Muscle of leg (tissue), 11 donors: ENCODE results near the gene PTPRN2. TPM values are rescaled to one million over a fixed set of nuclear protein-coding genes. Genes with fewer than 3 reads are reported as not detected.
"Not testable (repeated sequence)": the region's sequence is repeated elsewhere in the genome, so short reads cannot be mapped to it uniquely, and the experiment has no call there.

Experiments
- DNase-seq: peaks from one replicate; pipeline ENCODE4 v3.0.0; 2013
- H3K27ac ChIP-seq: one replicate; pipeline ENCODE4 v1.5.1; 2013; ENCODE audit warnings: mild to moderate bottlenecking, low read length, control low read depth
- H3K27me3 ChIP-seq: one replicate; pipeline ENCODE4 v1.6.1; 2013; ENCODE audit warnings: low read length; ENCODE audit not compliant: control insufficient read depth, insufficient read depth
- H3K36me3 ChIP-seq: one replicate; pipeline ENCODE4 v1.6.1; 2013; ENCODE audit warnings: low read length; ENCODE audit not compliant: control insufficient read depth, insufficient read depth
- H3K4me1 ChIP-seq: one replicate; pipeline ENCODE4 v1.6.1; 2013; ENCODE audit warnings: low read length; ENCODE audit not compliant: control insufficient read depth, insufficient read depth
- H3K4me3 ChIP-seq: one replicate; pipeline ENCODE4 v1.5.1; 2013; ENCODE audit warnings: low read length, control low read depth
- H3K9me3 ChIP-seq: replicated peaks from 2 replicates; pipeline ENCODE4 v1.6.1; 2013; ENCODE audit warnings: low read depth, low read length; ENCODE audit not compliant: control insufficient read depth
- WGBS: methylation state at CpG from one replicate; pipeline ENCODE4 v1.1.5; 2013; ENCODE audit warnings: missing lambda C conversion rate; ENCODE audit not compliant: insufficient coverage; 5-methylcytosine and 5-hydroxymethylcytosine counted together
- polyA plus RNA-seq, 8 donors: library from polyadenylated mRNA; unstranded; fragments of 120-200 nt; gene quantifications; one replicate each; pipeline versions ENCODE4 v1.2.1 to v1.2.3, GENCODE V29; 2013; ENCODE audit warnings: inconsistent platforms in 1 of 8, low replicate concordance in 1 of 8; ENCODE audit not compliant: insufficient read length in 8 of 8, insufficient read depth in 1 of 8
- total RNA-seq: library from RNA; stranded (reverse); fragments of 120-200 nt; gene quantifications from one replicate; pipeline ENCODE4 v1.2.4, GENCODE V29; 2013

Gene PTPRN2
- total and polyA plus RNA-seq, 9 donors: 1.4 to 2.9 (median 2.3) TPM

GRCh38 chr7:157922576-157922975, 665.0 kb downstream of the PTPRN2 start:
- WGBS: no CpG with 5 or more reads among the region's 8 CpGs
- no peak for DNase-seq
- Histone ChIP-seq H3K9me3 (no peaks in the 10 kb centered on the region), H3K4me1 (no peaks in the 10 kb centered on the region), H3K36me3 (no peaks in the 10 kb centered on the region), H3K27me3 (peaks cover 2% of the 10 kb centered on the region), H3K4me3 (no peak overlapping the region), H3K27ac (no peak overlapping the region)

- Histone ChIP-seq H3K4me3 (no peak overlapping the region), H3K36me3 (no peaks in the 10 kb centered on the region), H3K9me3 (no peaks in the 10 kb centered on the region), H3K27me3 (peaks cover 2% of the 10 kb centered on the region), H3K27ac (no peak overlapping the region), H3K4me1 (no peaks in the 10 kb centered on the region)
- WGBS: 99% methylated on average over 13 of the region's 29 CpGs
- DNase-seq: no peak
Measured at GRCh38 chr7:157918326-157919080, 669.1 kb downstream of the PTPRN2 start.

GRCh38 chr7:157916946-157917640, 670.5 kb downstream of the PTPRN2 start:
- Histone ChIP-seq H3K9me3 (no peaks in the 10 kb centered on the region), H3K36me3 (no peaks in the 10 kb centered on the region), H3K4me1 (no peaks in the 10 kb centered on the region), H3K27ac (no peak overlapping the region), H3K27me3 (peaks cover 2% of the 10 kb centered on the region), H3K4me3 (no peak overlapping the region)
- DNase-seq: no peak
- WGBS: 83% methylated on average over 18 of the region's 23 CpGs

GRCh38 chr7:157910446-157910845, 677.2 kb downstream of the PTPRN2 start:
- Histone ChIP-seq H3K4me1 (peaks cover 6% of the 10 kb centered on the region), H3K27ac (no peak overlapping the region), H3K9me3 (no peaks in the 10 kb centered on the region), H3K36me3 (no peaks in the 10 kb centered on the region), H3K27me3 (no peaks in the 10 kb centered on the region), H3K4me3 (no peak overlapping the region)
- DNase-seq: no peak
- 92% methylated on average over 12 of the region's 35 CpGs for WGBS

GRCh38 chr7:157910045-157910444, 677.6 kb downstream of the PTPRN2 start:
- 99% methylated on average over 17 of the region's 43 CpGs for WGBS
- not testable (repeated sequence) for H3K27me3 ChIP-seq, H3K9me3 ChIP-seq, H3K4me3 ChIP-seq, H3K36me3 ChIP-seq, H3K27ac ChIP-seq, DNase-seq, H3K4me1 ChIP-seq

GRCh38 chr7:157909370-157909769, 678.3 kb downstream of the PTPRN2 start:
- Histone ChIP-seq H3K4me1 (peaks cover 6% of the 10 kb centered on the region), H3K9me3 (no peaks in the 10 kb centered on the region), H3K27ac (no peak overlapping the region), H3K27me3 (peaks cover under 1% of the 10 kb centered on the region), H3K36me3 (no peaks in the 10 kb centered on the region), H3K4me3 (no peak overlapping the region)
- DNase-seq: no peak
- 93% methylated on average over 8 of the region's 8 CpGs for WGBS

GRCh38 chr7:157908006-157908782, 679.4 kb downstream of the PTPRN2 start:
- Histone ChIP-seq H3K9me3 (no peaks in the 10 kb centered on the region), H3K4me1 (peaks cover 6% of the 10 kb centered on the region), H3K36me3 (no peaks in the 10 kb centered on the region), H3K4me3 (no peak overlapping the region), H3K27me3 (peaks cover 3% of the 10 kb centered on the region), H3K27ac (no peak overlapping the region)
- WGBS: 81% methylated on average over 26 of the region's 31 CpGs
- no peak for DNase-seq

- DNase-seq: no peak
- H3K4me1 ChIP-seq: peaks cover 6% of the 10 kb centered on the region
- 92% methylated on average over 15 of the region's 18 CpGs for WGBS
- H3K4me3 ChIP-seq: no peak overlapping the region
- H3K27me3 ChIP-seq: peaks cover 6% of the 10 kb centered on the region
- no peaks in the 10 kb centered on the region for H3K9me3 ChIP-seq
- no peak overlapping the region for H3K27ac ChIP-seq
- no peaks in the 10 kb centered on the region for H3K36me3 ChIP-seq
Measured at GRCh38 chr7:157907091-157907490, 680.5 kb downstream of the PTPRN2 start.

- H3K4me1 ChIP-seq: peaks cover 6% of the 10 kb centered on the region
- DNase-seq: no peak
- H3K36me3 ChIP-seq: no peaks in the 10 kb centered on the region
- H3K27me3 ChIP-seq: peaks cover 6% of the 10 kb centered on the region
- no peak overlapping the region for H3K27ac ChIP-seq
- 83% methylated on average over 2 of the region's 7 CpGs for WGBS
- no peaks in the 10 kb centered on the region for H3K9me3 ChIP-seq
- no peak overlapping the region for H3K4me3 ChIP-seq
Measured at GRCh38 chr7:157906583-157906982, 681.0 kb downstream of the PTPRN2 start.
